Measurements from ENCODE around the gene RPS16.

DNA sequence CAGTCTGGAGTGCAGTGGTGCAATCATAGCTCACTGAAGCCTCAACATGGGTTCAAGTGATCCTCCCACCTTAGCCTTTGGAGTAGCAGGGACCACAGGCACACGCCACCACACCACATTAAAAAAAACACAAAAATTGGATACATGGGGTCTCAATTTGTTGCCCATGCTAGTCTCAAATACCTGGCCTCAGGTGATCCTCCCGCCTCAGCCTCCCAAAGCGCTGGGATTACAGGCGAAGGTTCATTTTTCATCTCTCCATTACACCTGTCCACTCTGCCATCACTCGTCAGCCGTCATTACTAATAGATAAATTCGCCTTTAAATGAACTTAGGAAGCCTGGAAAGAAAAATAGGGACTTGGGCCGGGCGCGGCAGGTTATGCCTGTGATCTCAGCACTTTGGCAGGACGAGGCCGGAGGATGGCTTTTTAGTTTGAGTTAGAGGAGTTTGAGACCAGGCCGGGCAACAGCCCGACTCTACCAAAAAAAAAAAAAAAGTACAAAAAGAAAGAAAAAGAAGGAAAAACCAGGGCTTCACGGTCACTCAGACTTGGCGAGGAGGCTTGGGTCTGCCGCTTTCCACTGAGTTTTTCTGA, 8.9 kb upstream of the RPS16 start:
- TF ChIP-seq CTCF (IDR thresholded peaks at IDR 0.05) (no peak), EP300 (IDR thresholded peaks at IDR 0.05) (no peak)
